AG04449 (cell line): Measurements from ENCODE around the gene PCDHGB5.
A peak's percentile ranks its signal among the peaks of the same experiment; 100 is the strongest.

Experiments
- CTCF ChIA-PET: fragments of 350-600 bp; formaldehyde crosslinking; extraction: SDS; loops from one replicate; lab custom pipeline; 2021; ENCODE audit warnings: antibody characterized with exemption; lab: Yijun Ruan, JAX
- POLR2A ChIA-PET: fragments of 400-600, 350-600 bp; formaldehyde crosslinking; extraction: SDS; loops from one replicate; lab custom pipeline; 2020; ENCODE audit warnings: antibody characterized with exemption, inconsistent platforms; lab: Yijun Ruan, JAX
- DNase-seq: peaks from one replicate; pipeline ENCODE4 v3.0.0-alpha.2; 2010; ENCODE audit warnings: low read depth, low spot score
- H3K4me3 ChIP-seq: 2 replicates; pipeline ENCODE4 v1.5.1; 2011; ENCODE audit warnings: low read depth, mild to moderate bottlenecking, control low read depth, low read length
- TF ChIP-seq, protein P1 (sequence below): IDR thresholded peaks from one replicate; pipeline ENCODE4 v1.5.1; 2011; ENCODE audit warnings: mild to moderate bottlenecking, moderate library complexity, low read length, control low read depth, inconsistent platforms; ENCODE audit not compliant: insufficient read depth; ENCODE audit errors: missing control alignments

PCDHGB5 gene

DNA sequence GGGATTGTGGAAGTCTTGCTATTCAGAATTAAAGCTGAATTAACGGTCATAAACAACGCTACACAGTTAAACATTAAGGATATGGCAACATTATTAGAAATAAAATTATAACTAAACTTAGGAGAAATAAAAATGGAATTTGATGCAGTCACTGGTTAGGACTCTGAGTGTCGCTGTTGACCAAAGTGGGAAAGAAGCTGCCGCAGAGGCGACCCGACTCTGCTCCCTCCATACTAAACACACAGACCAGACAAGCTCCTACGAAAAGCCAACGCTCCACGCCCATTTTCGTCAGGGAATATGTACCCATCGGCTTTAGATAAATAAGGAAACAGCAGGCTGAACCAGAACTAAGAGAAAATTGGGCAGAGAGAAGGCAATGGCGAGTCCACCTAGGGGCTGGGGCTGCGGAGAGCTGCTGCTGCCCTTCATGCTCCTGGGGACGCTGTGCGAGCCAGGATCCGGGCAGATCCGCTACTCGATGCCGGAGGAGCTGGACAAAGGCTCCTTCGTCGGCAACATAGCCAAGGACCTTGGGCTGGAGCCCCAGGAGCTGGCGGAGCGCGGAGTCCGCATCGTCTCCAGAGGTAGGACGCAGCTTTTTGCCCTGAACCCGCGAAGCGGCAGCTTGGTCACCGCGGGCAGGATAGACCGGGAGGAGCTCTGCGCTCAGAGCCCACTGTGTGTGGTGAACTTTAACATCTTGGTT is 33.6 kb upstream of the PCDHGB5 start, which contains the start of gene PCDHGA5:
Gene PCDHGA5, plus strand, starts transcription at position 211 of the 709 bp plus-strand sequence. Its CDS starts 169 bp downstream, at position 380.
- peak within 1 kb of the TSS; percentile 44 for H3K4me3 ChIP-seq
- CTCF ChIA-PET, result interaction anchor here (0.6 to 3.5 kb wide), 20 partner anchors 9 to 228 kb away, joined by 3 to 27 read pairs (median 4); partner anchors contain the start of genes PCDHGA1, PCDHGA10, PCDHGA12 and PCDHGA3
- no peak for DNase-seq
- TF ChIP-seq, protein P1, sequence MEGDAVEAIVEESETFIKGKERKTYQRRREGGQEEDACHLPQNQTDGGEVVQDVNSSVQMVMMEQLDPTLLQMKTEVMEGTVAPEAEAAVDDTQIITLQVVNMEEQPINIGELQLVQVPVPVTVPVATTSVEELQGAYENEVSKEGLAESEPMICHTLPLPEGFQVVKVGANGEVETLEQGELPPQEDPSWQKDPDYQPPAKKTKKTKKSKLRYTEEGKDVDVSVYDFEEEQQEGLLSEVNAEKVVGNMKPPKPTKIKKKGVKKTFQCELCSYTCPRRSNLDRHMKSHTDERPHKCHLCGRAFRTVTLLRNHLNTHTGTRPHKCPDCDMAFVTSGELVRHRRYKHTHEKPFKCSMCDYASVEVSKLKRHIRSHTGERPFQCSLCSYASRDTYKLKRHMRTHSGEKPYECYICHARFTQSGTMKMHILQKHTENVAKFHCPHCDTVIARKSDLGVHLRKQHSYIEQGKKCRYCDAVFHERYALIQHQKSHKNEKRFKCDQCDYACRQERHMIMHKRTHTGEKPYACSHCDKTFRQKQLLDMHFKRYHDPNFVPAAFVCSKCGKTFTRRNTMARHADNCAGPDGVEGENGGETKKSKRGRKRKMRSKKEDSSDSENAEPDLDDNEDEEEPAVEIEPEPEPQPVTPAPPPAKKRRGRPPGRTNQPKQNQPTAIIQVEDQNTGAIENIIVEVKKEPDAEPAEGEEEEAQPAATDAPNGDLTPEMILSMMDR, result no peak
- POLR2A ChIA-PET, result interaction anchor here (0.6 kb wide), 1 partner anchor 157 kb away, joined by 3 read pairs; no protein-coding TSS in a partner anchor

DNA sequence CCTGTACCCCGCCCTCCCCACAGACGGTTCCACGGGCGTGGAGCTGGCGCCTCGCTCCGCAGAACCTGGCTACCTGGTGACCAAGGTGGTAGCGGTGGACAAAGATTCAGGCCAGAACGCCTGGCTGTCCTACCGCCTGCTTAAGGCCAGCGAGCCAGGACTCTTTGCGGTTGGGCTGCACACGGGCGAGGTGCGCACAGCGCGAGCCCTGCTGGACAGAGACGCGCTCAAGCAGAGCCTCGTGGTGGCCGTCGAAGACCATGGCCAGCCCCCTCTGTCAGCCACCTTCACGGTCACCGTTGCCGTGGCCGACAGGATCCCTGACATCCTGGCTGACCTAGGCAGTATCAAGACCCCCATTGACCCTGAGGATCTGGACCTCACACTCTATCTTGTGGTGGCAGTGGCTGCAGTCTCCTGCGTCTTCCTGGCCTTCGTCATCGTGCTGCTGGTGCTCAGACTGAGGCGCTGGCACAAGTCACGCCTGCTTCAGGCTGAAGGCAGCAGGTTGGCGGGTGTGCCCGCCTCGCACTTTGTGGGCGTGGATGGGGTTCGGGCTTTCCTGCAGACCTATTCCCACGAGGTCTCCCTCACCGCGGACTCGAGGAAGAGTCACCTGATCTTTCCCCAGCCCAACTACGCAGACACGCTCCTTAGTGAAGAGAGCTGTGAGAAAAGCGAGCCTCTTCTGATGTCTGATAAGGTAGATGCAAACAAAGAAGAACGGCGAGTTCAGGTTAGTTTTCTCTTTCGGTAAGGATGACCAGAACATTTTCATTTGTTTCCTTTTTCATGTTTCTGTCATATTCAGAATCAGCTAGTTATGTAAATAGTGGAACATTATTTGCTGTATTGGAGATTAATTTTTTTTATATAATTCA is 31.5 kb upstream of the PCDHGB5 start:
- DNase-seq, result no peak
- no peak overlapping the region for H3K4me3 ChIP-seq
- ChIA-PET POLR2A (no interaction called here), CTCF (interaction anchor here (2.0 to 2.3 kb wide), 2 partner anchors 197 to 201 kb away, joined by 7 to 8 read pairs; no protein-coding TSS in a partner anchor)
- TF ChIP-seq, protein P1, result no peak

DNA sequence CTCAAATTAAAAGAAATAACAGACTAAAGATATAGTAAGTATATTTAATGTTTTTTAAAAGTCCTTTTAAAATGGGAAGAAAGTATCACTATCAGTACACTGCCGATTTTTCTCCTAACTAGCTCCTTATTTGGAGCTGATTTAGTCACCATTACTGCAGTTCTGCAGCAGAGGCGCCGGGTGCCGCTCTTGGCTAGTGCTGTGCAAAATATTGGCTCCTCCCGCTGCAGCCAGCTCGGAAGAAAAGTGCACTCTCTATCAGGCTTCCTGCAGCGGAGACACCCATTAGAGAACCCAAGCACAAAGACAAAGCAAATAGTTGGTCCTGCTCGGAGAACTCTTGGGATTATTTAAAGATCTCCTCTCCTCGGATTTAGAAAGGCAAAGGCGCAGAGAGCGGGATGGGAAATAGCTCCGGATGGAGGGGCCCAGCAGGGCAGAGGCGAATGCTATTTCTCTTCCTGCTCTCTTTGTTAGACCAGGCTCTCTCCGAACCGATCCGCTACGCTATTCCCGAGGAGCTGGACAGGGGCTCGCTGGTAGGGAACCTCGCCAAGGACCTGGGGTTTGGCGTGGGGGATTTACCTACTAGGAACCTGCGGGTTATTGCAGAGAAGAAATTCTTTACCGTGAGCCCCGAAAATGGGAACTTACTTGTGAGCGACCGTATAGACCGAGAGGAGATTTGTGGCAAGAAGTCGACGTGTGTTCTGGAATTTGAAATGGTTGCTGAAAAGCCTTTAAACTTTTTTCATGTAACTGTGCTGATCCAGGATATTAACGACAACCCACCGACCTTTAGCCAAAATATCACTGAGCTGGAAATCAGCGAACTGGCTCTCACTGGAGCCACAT is 27.5 kb upstream of the PCDHGB5 start, which contains the start of gene PCDHGB3:
Gene PCDHGB3, plus strand, starts transcription at position 249 of the 855 bp plus-strand sequence. Its CDS starts 153 bp downstream, at position 402.
- no peak for DNase-seq
- CTCF ChIA-PET, result interaction anchor here (0.5 to 3.8 kb wide), 45 partner anchors 9 to 198 kb away, joined by 3 to 99 read pairs (median 4); partner anchors contain the start of genes PCDHGA1, PCDHGA10, PCDHGA11 and PCDHGA12
- POLR2A ChIA-PET, result interaction anchor here (0.6 to 2.2 kb wide), 2 partner anchors 188 to 194 kb away, joined by 3 to 9 read pairs; no protein-coding TSS in a partner anchor
- peak within 1 kb of the TSS; percentile 45 for H3K4me3 ChIP-seq
- TF ChIP-seq, protein P1, result peak; percentile 40

DNA sequence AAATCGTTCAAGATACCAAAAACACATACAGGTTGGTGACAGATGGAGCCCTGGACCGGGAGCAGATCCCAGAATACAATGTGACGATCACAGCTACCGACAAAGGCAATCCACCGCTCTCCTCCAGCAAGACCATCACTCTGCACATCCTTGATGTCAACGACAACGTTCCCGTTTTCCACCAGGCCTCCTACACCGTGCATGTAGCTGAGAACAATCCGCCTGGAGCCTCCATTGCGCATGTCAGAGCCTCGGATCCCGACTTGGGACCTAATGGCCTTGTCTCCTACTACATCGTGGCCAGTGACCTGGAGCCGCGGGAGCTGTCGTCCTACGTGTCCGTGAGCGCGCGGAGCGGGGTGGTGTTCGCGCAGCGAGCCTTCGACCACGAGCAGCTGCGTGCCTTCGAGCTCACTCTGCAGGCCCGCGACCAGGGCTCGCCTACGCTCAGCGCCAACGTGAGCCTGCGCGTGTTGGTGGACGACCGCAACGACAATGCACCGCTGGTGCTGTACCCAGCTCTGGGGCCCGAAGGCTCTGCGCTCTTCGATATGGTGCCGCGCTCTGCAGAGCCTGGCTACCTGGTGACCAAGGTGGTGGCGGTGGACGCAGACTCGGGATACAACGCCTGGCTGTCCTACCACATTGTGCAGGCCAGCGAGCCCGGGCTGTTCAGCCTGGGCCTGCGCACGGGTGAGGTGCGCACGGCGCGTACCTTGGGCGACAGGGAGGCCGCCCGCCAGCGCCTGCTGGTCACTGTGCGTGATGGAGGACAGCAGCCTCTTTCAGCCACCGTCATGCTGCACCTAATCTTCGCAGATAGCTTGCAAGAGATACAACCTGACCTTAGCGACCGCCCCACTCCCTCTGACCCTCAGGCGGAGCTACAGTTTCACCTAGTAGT is 25.9 kb upstream of the PCDHGB5 start:
- CTCF ChIA-PET, result interaction anchor here (0.8 to 3.8 kb wide), 12 partner anchors 13 to 195 kb away, joined by 3 to 99 read pairs (median 8); partner anchors contain the start of genes PCDHGA10, PCDHGA3, PCDHGA4 and PCDHGB2
- POLR2A ChIA-PET, result interaction anchor here (2.2 kb wide), 1 partner anchor 192 kb away, joined by 9 read pairs; no protein-coding TSS in a partner anchor

More for the DNA sequence above, 25.9 kb upstream of the PCDHGB5 start:
- TF ChIP-seq, protein P1, result no peak
- no peak overlapping the region for H3K4me3 ChIP-seq
- DNase-seq, result no peak
